GM19397 (cell line): ENCODE data around the gene FAM149A.

ENCODE experiments used
- ATAC-seq: cut with Tn5 transposase; IDR thresholded peaks from one replicate; pipeline ENCODE4 v1.9.1; 2021; ENCODE audit warnings: mild to moderate bottlenecking, moderate library complexity; ENCODE audit not compliant: unreplicated experiment

Gene FAM149A

GRCh38 chr4:186151499-186151898, 47.0 kb downstream of the FAM149A start:
- no peak for ATAC-seq

DNA sequence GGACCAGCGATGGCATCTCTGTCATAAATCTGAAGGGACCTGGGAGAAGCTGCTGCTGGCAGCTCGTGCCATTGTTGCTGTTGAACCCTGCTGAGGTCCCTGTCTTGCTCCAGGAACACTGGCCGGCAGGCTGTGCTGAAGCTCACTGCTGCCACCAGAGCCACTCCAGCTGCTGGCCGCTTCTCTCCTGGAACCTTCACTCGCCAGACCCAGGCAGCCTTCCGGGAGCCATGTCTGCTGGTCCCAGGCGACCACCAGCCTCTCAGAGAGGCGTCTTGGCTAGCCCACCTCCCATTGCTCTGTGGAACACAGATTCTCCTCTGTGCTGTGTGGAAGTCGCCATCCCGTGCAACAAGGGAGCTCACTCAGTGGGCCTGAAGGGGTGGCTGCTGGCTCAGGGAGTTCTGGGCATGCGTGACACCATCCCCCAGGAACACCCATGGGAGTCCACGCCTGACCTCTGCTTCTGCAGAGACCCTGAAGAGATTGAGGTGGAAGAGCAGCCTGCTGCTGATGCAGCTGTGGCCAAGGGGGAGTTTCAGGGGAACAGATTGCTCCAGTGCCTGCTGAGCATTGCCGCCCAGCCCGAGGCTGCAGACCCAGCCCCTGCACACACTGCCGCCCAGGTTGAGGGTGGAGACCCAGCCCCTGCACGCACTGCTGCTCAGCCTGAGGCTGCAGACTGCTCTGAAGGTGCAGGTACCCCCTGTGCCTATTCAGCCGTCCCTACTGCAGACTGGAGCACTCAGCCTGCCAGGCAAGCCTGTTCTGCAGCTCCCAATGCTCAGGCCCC, 53.7 kb downstream of the FAM149A start:
- peak; percentile 68 for ATAC-seq

GRCh38 chr4:186158966-186159365, 54.5 kb downstream of the FAM149A start:
- ATAC-seq = no peak

DNA sequence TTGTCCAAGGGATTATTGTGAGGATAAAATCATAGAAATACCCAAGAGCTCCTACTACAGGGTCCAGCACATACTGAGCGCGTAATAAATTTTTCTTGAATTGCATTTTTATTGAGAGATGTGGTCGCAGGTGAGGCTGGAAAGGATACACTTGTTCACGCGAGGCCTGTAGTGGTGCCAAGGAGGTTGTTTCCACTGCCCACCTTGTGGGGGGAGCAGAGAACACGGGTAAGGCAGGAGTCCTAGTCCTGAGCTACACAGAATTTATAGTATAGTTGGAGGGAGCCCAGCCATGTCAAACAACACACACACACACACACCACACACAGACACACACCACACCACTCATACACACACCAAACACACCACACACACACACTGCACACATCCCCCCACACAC, 55.1 kb downstream of the FAM149A start:
- ATAC-seq = no peak

- ATAC-seq = peak; percentile 61
Observed at GRCh38 chr4:186161138-186161537, 56.6 kb downstream of the FAM149A start.

DNA sequence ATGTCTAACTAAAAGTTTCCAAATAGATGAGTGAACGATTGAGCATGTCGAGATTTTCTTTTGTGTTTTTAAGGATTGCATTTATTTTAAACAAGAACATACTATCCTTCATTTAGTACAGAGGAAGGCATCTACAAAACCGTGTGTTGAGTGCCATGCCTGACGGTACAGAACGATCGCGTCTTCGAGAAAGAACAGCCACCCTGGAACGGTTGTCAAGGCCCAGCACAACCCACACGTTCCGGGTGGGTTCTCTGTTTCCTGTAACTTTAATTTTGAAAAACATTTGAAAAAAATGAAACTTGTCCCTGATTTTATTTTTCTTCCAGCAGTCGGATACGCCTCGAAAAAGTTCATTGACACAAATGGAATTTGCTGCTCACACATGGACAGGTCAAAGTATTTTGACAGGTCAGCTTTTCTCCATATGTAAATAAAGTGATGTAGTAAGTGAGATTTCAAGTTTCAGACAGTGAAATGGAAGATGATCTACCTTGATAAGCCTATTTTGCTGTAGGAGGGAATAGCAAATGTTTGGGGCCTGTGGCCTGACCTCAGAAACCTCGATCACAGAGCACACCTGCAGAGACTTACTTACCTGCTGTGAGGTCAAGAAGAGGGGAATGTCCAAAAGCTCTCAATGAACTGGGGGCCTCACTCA, 62.5 kb downstream of the FAM149A start:
- no peak for ATAC-seq

- no peak for ATAC-seq
Observed at GRCh38 chr4:186167605-186168004, 63.1 kb downstream of the FAM149A start.

GRCh38 chr4:186168750-186169149, 64.2 kb downstream of the FAM149A start:
- ATAC-seq = no peak

DNA sequence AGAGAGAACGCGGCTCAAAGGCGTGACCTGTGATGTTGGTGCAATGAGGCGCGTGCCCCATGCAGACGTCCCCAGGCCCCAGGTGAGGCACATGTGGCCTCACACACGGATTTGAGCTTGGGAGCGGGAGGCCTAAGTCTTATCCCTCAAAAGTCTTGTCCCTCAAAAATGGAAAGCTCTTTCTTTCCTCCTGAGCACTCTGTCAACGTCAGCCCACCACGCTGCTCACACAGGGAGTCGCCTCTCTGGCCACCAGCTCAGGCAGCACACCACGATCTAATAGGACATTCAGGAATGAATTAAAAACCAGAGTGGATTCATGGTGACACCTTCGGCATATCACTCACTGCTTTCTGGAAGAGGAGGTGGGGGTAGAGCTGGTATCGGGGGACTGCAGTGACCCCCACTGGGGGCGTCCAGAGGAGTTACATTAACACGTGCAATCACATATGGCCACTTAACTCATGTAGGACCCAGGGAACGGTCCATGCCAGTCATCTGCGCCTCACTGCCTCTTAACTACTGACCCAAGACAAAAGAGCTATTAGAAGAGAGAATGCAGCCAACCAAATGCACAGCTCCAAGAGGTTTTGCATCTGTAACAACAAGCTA, 64.9 kb downstream of the FAM149A start:
- ATAC-seq = no peak

GRCh38 chr4:186169945-186170802, 65.7 kb downstream of the FAM149A start:
- no peak for ATAC-seq

GRCh38 chr4:186170966-186171365, 66.5 kb downstream of the FAM149A start:
- ATAC-seq = no peak

- no peak for ATAC-seq
Observed at GRCh38 chr4:186172546-186172945, 68.0 kb downstream of the FAM149A start.

- no peak for ATAC-seq
Observed at GRCh38 chr4:186188107-186188506, 83.6 kb downstream of the FAM149A start.

DNA sequence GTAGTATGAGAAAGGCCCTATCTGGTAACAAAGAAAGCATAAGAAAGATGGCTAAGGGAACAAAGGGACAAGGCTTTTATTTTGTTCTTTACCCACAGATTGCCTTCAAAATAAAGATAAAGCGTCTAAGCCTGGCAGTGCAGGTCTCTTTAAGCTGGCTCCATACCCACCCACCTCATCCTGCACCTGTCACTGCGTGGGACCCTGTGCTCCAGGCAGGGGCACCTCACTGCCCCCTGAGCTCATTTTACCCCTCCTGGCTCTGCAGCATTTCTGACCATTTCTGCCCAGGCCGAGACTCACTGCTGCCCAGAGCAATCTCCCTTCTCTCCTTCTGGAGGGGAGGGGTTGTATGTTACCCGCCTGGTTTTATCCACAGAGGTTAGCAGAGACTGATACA, 85.2 kb downstream of the FAM149A start:
- ATAC-seq = no peak

DNA sequence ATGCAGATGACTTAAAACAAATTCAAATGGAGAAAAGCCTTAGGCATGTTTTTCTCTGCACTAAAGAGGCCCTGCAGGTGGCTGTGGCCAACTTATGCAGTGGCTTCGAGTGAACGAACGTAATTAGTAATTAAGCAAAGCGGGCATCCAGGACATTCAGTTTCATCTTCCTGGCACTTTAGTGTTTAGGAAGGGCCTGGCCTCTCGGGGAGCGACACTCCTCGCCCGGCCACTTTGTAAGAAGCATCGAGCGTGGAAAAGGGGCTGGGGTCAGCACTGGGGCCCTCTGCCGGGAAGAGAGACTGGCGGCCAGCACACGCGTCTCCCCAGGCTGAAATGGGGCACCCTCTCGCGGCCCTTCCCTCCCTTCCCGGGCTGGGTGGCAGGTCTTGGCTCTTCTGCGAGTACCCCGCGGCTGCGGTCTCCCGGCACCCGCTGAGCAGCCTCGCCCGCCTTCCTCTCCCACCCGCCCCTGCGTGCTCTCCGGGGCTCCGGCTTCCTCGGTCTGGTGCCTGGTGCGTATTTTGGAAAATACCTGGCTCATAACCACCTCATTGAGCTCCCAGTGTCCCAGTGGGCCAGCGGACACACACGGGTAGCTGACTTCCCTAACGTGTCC, 86.2 kb downstream of the FAM149A start:
- peak; percentile 32 for ATAC-seq

DNA sequence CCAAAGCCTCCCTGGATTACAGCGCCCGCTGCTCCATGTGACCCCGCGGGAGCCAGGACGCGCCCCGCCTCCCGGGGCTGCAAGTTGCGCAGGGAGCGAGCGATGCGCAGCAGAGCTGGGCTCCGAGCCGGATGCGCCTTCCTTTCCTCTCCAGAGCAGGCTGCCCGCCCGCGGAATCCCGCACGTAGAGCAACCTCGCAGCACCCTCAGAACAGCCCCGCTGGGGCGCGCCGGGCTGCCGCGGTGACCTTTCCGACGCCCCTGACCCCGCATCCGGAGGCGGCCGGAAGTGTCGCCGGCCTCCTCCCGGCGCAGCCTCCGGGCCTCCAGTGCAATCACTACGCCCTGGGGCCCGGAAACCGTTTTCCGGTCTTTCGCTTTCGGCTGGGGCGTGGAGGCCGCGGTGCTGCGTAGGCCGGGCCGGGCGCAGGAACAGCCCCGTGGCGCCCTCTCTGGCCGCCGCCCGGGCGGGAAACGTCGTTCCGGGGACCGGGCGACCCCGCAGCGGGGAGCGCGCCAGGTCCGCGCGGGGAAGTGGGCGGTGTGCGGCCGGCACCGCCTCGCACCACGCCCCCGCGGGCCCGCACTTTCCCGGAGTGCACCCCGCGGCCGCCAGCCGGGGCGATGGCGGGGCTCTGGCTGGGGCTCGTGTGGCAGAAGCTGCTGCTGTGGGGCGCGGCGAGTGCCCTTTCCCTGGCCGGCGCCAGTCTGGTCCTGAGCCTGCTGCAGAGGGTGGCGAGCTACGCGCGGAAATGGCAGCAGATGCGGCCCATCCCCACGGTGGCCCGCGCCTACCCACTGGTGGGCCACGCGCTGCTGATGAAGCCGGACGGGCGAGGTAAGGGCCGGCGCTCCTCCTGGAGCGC, 86.9 kb downstream of the FAM149A start, which contains the start of gene CYP4V2:
Gene CYP4V2 (plus strand): TSS at position 368 of the 866 bp plus-strand sequence. CDS start 257 bp downstream, at position 625.
- peak; percentile 86 for ATAC-seq

- no peak for ATAC-seq
Observed at GRCh38 chr4:186192066-186192612, 87.6 kb downstream of the FAM149A start.

GRCh38 chr4:186193851-186194250, 89.3 kb downstream of the FAM149A start:
- ATAC-seq = no peak

DNA sequence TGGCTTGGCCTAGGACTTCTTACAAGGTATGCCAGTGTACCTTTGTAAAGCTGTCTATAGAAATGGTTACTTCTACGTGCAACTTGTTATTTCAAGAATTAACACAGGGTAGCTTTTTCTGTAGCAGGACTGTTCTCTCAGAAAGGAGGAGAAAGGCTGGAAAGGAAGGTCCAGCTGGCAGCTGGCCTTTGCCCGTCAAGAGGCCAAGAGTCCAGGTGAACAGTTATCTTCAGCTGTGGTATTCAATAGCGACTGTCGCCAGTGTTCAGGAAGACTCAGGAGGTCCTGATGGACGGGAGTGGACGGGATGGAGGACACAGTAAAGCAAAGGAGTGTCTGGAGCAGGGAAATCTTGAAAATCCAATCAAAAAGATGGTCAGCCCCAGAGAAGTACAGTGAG, 91.6 kb downstream of the FAM149A start:
- ATAC-seq = no peak
